H9 (cell line): ENCODE measurements around the gene KRT3. TPM values are rescaled to one million over a fixed set of nuclear protein-coding genes. Genes with fewer than 3 reads are reported as not detected.
A peak's percentile ranks its signal among the peaks of the same experiment; 100 is the strongest.

ENCODE experiments used
- DNase-seq: peaks from one replicate; pipeline ENCODE4 v3.0.0-alpha.2; 2017
- H2AFZ ChIP-seq: one replicate; pipeline ENCODE4 v1.6.1; 2013; ENCODE audit warnings: mild to moderate bottlenecking, low read length, control low read depth, moderate library complexity
- H2AK5ac ChIP-seq: 2 replicates; pipeline ENCODE4 v1.6.1; 2013; ENCODE audit warnings: low read length, control low read depth, mixed read lengths; ENCODE audit not compliant: insufficient read length
- H2BK120ac ChIP-seq: one replicate; pipeline ENCODE4 v1.6.1; 2013; ENCODE audit warnings: low read depth, mild to moderate bottlenecking, low read length, control low read depth, inconsistent platforms; ENCODE audit not compliant: poor library complexity, severe bottlenecking
- H2BK12ac ChIP-seq: 2 replicates; pipeline ENCODE4 v1.6.1; 2013; ENCODE audit warnings: low read length, control low read depth, mixed read lengths, low read depth; ENCODE audit not compliant: insufficient read length
- H2BK15ac ChIP-seq: 2 replicates; pipeline ENCODE4 v1.6.1; 2013; ENCODE audit warnings: low read depth, low read length, control low read depth
- H2BK20ac ChIP-seq: one replicate; pipeline ENCODE4 v1.6.1; 2013; ENCODE audit warnings: low read depth, mild to moderate bottlenecking, low read length, control low read depth, inconsistent platforms; ENCODE audit not compliant: poor library complexity, severe bottlenecking
- H2BK5ac ChIP-seq: 2 replicates; pipeline ENCODE4 v1.6.1; 2013; ENCODE audit warnings: low read length, control low read depth, mixed read lengths; ENCODE audit not compliant: insufficient read length
- H3K14ac ChIP-seq: 2 replicates; pipeline ENCODE4 v1.6.1; 2013; ENCODE audit warnings: low read length, control low read depth; ENCODE audit not compliant: insufficient read depth
- H3K18ac ChIP-seq: 2 replicates; pipeline ENCODE4 v1.6.1; 2013; ENCODE audit warnings: low read depth, mild to moderate bottlenecking, mixed read lengths, low read length, control low read depth; ENCODE audit not compliant: insufficient read length
- H3K23ac ChIP-seq: 2 replicates; pipeline ENCODE4 v1.6.1; 2013; ENCODE audit warnings: low read length, control low read depth, mixed read lengths, low read depth; ENCODE audit not compliant: insufficient read length
- H3K23me2 ChIP-seq: 2 replicates; pipeline ENCODE4 v1.6.1; 2013; ENCODE audit warnings: low read depth, mild to moderate bottlenecking, mixed read lengths, low read length, control low read depth; ENCODE audit not compliant: insufficient read length, poor library complexity, severe bottlenecking
- H3K27ac ChIP-seq: 2 replicates; pipeline ENCODE4 v1.5.1; 2013; ENCODE audit warnings: low read length, control low read depth, mixed read lengths, low read depth; ENCODE audit not compliant: insufficient read length
- H3K27me3 ChIP-seq: 2 replicates; pipeline ENCODE4 v1.6.1; 2013; ENCODE audit warnings: low read length, control low read depth, inconsistent platforms; ENCODE audit not compliant: insufficient read depth
- H3K4ac ChIP-seq: 2 replicates; pipeline ENCODE4 v1.6.1; 2013; ENCODE audit warnings: low read depth, mild to moderate bottlenecking, control low read depth, inconsistent platforms, low read length, moderate library complexity
- H3K4me1 ChIP-seq: 2 replicates; pipeline ENCODE4 v1.6.1; 2013; ENCODE audit warnings: low read length, control low read depth, inconsistent platforms; ENCODE audit not compliant: insufficient read depth
- H3K4me2 ChIP-seq: 2 replicates; pipeline ENCODE4 v1.6.1; 2013; ENCODE audit warnings: low read length, control low read depth, mixed read lengths; ENCODE audit not compliant: insufficient read length, insufficient read depth
- H3K56ac ChIP-seq: 2 replicates; pipeline ENCODE4 v1.6.1; 2013; ENCODE audit warnings: low read depth, mild to moderate bottlenecking, mixed read lengths, low read length, control low read depth; ENCODE audit not compliant: insufficient read length
- H3K79me1 ChIP-seq: 2 replicates; pipeline ENCODE4 v1.6.1; 2013; ENCODE audit warnings: low read depth, mild to moderate bottlenecking, moderate library complexity, low read length, control low read depth, inconsistent platforms; ENCODE audit not compliant: insufficient read depth, poor library complexity, severe bottlenecking
- H3K79me2 ChIP-seq: 2 replicates; pipeline ENCODE4 v1.6.1; 2013; ENCODE audit warnings: low read length, control low read depth, inconsistent platforms; ENCODE audit not compliant: insufficient read depth
- H3K9ac ChIP-seq: 2 replicates; pipeline ENCODE4 v1.6.1; 2013; ENCODE audit warnings: low read length, control low read depth, mixed read lengths; ENCODE audit not compliant: insufficient read length; ENCODE audit errors: extremely low read depth
- H3K9me3 ChIP-seq: one replicate; pipeline ENCODE4 v1.6.1; 2013; ENCODE audit warnings: low read depth, low read length, inconsistent platforms; ENCODE audit not compliant: control insufficient read depth
- H3T11ph ChIP-seq: one replicate; pipeline ENCODE4 v1.6.1; 2013; ENCODE audit warnings: mild to moderate bottlenecking, low read length, control low read depth, inconsistent platforms
- H4K20me1 ChIP-seq: one replicate; pipeline ENCODE4 v1.6.1; 2013; ENCODE audit not compliant: control insufficient read depth, insufficient read length, insufficient read depth
- H4K5ac ChIP-seq: 2 replicates; pipeline ENCODE4 v1.6.1; 2013; ENCODE audit warnings: low read depth, mild to moderate bottlenecking, mixed read lengths, low read length, control low read depth; ENCODE audit not compliant: insufficient read length
- H4K8ac ChIP-seq: replicated peaks from 2 replicates; pipeline ENCODE4 v1.6.1; 2013; ENCODE audit warnings: low read length, control low read depth, mixed read lengths, low read depth; ENCODE audit not compliant: insufficient read length
- H4K91ac ChIP-seq: 2 replicates; pipeline ENCODE4 v1.6.1; 2013; ENCODE audit warnings: low read depth, mild to moderate bottlenecking, moderate library complexity, mixed read lengths, low read length, control low read depth; ENCODE audit not compliant: insufficient read length
- H3K27ac Mint-ChIP-seq, 3 experiments: 2 replicates in 2 of 3; 3 replicates in 1 of 3; pipeline ENCODE4 v1.8.0; 2020 to 2021; ENCODE audit warnings: mixed read lengths in 3 of 3, mild to moderate bottlenecking in 1 of 3, moderate library complexity in 1 of 3
- H3K27me3 Mint-ChIP-seq: 2 replicates; pipeline ENCODE4 v1.8.0; 2021; ENCODE audit warnings: low read depth, mild to moderate bottlenecking, moderate library complexity, mixed read lengths
- H3K36me3 Mint-ChIP-seq, 3 experiments: 2 replicates in 2 of 3; 3 replicates in 1 of 3; pipeline ENCODE4 v1.8.0; 2020 to 2021; ENCODE audit warnings: low read depth in 3 of 3, mixed read lengths in 3 of 3; ENCODE audit not compliant: insufficient read depth in 1 of 3
- H3K4me1 Mint-ChIP-seq, 2 experiments: 2 replicates each; pipeline ENCODE4 v1.8.0; 2020; ENCODE audit warnings: mixed read lengths in 2 of 2
- H3K4me3 Mint-ChIP-seq, 2 experiments: 2 replicates in 1 of 2; 3 replicates in 1 of 2; pipeline ENCODE4 v1.8.0; 2020 to 2021; ENCODE audit warnings: mild to moderate bottlenecking in 2 of 2, mixed read lengths in 2 of 2, moderate library complexity in 1 of 2
- H3K9me3 Mint-ChIP-seq, 2 experiments: 2 replicates in 1 of 2; 3 replicates in 1 of 2; pipeline ENCODE4 v1.8.0; 2020; ENCODE audit warnings: mild to moderate bottlenecking in 2 of 2, mixed read lengths in 2 of 2, moderate library complexity in 1 of 2
- CTCF ChIP-seq: fragments of 200-600 bp; sonication (generic); conservative IDR thresholded peaks from 3 replicates; pipeline ENCODE4 v1.8.0; 2021; ENCODE audit warnings: antibody characterized with exemption, mild to moderate bottlenecking
- WGBS: extraction: QIAGEN DNeasy Blood & Tissue Kit; methylation state at CpG from one replicate; pipeline ENCODE4 v1.1.7; 2013; ENCODE audit warnings: missing lambda C conversion rate, low lambda C conversion rate, mixed read lengths; ENCODE audit not compliant: insufficient read length; ENCODE audit errors: extremely low coverage; 5-methylcytosine and 5-hydroxymethylcytosine counted together
- total RNA-seq: library from RNA; stranded (reverse); gene quantifications from 2 replicates; pipeline ENCODE4 v1.2.1, GENCODE V29; 2021

KRT3 gene
- total RNA-seq, 1 experiment from 2014 or later: not detected

- no peak overlapping the region for H2BK12ac ChIP-seq
- no peak overlapping the region for H3K9ac ChIP-seq
- H2BK5ac ChIP-seq: no peak overlapping the region
- no peaks in the 10 kb centered on the region for H3K9me3 ChIP-seq
- H2AK5ac ChIP-seq: no peak overlapping the region
- no peak overlapping the region for H4K8ac ChIP-seq
- H4K20me1 ChIP-seq: no peaks in the 10 kb centered on the region
- WGBS: no CpG with 5 or more reads among the region's 50 CpGs
- no peak overlapping the region for H2BK20ac ChIP-seq
- H2AFZ ChIP-seq: no peak overlapping the region
- H3K23me2 ChIP-seq: no peaks in the 10 kb centered on the region
- no peak overlapping the region for H3K18ac ChIP-seq
- H3K27me3 Mint-ChIP-seq: peaks cover 9% of the 10 kb centered on the region
- no peaks in the 10 kb centered on the region for H3K79me1 ChIP-seq
- H3K9me3 Mint-ChIP-seq: peaks cover 0 to 2% of the 10 kb centered on the region in 2 experiments; a peak in 2 of 5 replicates
- no peak for TF ChIP-seq CTCF
- no peak overlapping the region for H3K27ac Mint-ChIP-seq
- no peak overlapping the region for H2BK120ac ChIP-seq
- H3K4me3 Mint-ChIP-seq: peak overlapping the region in 1 of 2 experiments; percentile 50; a peak in 1 of 5 replicates
- peaks cover 3 to 10% of the 10 kb centered on the region in 2 experiments; a peak in 3 of 4 replicates for H3K4me1 Mint-ChIP-seq
- H4K5ac ChIP-seq: no peak overlapping the region
- no peaks in the 10 kb centered on the region for H3K4me1 ChIP-seq
- H3K14ac ChIP-seq: no peak overlapping the region; the same call in 1 of the 2 replicates
- no peaks in the 10 kb centered on the region for H3K27me3 ChIP-seq
- H2BK15ac ChIP-seq: no peak overlapping the region
- H3K4me2 ChIP-seq: no peak overlapping the region
- H3K56ac ChIP-seq: no peak overlapping the region
- H3K4ac ChIP-seq: no peak overlapping the region
- DNase-seq: peak; percentile 67
- H3K23ac ChIP-seq: no peak overlapping the region
- H3K79me2 ChIP-seq: no peaks in the 10 kb centered on the region
- H3K27ac ChIP-seq: no peak overlapping the region
- H4K91ac ChIP-seq: no peak overlapping the region
- H3K36me3 Mint-ChIP-seq: no peaks in the 10 kb centered on the region
- no peak overlapping the region for H3T11ph ChIP-seq
Observed at GRCh38 chr12:52789637-52790426, 6.1 kb downstream of the KRT3 start.
